ENCODE data around the gene GRXCR1.

DNA sequence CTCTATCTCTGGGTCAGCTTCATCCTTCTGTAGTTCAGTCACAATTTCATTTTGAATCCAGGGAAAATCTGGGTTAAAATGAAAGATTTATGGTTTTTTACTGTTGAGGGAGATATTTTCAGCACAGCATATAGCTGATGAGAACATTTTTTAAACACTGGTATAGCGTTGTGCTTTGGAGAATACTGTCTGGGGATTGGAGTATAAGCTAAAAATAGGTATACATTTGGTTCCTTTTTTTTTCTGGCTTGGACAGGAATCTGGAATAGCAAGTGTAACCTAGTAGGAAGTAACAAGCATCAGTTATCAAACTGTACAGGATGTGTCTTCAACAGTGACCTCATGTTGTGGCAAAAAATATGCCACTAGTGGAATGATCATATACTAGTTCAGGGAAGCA, 149.1 kb downstream of the GRXCR1 start:
- TF ChIP-seq CTCF (IDR thresholded peaks at IDR 0.05), result no peak
- TF ChIP-seq EZH2 (IDR thresholded peaks at IDR 0.05; ENCODE audit: borderline replicate concordance, insufficient read depth, low read depth, low read length, poor library complexity, severe bottlenecking), result no peak

All from B cell (primary cell).